ENCODE data around the gene FECH.
"Not testable (repeated sequence)": the region's sequence is repeated elsewhere in the genome, so short reads cannot be mapped to it uniquely, and the experiment has no call there.

Gene FECH

DNA sequence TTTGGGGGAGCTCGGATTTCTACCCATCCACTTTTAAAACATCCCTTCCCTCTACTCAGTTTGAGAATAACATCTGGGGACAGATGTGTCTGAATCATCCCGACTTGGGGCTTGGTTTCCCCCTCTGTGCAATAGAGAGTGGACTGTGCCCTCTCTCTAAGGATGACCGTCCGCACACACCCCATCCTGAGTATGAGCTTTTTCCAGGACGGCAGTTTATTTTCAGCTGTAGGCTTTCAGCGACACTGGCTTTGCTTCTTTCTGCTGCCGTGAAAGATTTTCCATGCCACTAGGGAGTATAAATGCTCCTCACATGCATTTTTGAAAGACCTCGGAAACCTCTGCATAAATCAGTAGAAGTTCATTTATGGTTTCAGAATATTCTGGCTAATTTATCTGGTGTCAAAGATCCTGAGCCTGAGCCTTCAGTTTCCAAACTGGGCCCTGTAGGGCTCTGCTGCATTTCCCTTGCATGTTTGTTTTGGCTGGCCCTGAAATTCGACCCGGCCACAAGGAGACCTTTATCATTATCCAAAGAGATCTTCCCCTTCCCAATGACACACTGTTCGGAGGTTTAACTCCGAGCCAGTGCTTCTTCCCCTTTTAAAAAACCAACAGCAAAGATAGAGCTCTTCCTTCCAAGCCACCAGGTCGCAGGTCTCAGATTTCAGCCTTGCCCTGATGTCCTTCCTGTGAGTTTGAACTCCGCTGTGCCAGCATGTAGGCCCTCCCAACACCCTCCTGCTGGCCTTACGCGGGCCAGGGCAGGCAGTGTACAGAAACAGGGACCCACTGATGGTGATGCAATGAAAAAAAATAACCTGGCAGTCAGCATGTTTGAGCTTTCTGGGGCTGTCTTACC is 53.3 kb downstream of the FECH start:
- no peak for DNase-seq
- no peak for ATAC-seq

DNA sequence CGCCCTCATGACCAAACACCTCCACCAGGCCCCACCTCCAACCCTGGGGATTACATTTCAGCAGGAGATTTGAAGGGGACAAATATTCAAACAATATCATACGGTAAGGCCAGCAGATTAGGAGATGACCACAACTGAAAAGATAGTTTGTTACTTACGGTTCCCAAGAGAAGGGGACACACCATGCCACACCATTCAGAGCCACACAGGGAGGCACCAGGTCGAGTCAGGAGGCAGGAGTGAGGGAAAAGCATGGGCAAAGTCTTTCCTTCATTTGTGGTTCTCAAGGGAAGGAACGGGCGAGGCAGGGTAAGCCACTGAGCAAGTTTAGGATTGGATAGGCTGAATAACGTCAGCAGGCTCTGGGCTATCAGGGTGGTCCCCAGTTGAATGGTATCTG is 57.4 kb downstream of the FECH start:
- no peak for ATAC-seq
- no peak for DNase-seq

DNA sequence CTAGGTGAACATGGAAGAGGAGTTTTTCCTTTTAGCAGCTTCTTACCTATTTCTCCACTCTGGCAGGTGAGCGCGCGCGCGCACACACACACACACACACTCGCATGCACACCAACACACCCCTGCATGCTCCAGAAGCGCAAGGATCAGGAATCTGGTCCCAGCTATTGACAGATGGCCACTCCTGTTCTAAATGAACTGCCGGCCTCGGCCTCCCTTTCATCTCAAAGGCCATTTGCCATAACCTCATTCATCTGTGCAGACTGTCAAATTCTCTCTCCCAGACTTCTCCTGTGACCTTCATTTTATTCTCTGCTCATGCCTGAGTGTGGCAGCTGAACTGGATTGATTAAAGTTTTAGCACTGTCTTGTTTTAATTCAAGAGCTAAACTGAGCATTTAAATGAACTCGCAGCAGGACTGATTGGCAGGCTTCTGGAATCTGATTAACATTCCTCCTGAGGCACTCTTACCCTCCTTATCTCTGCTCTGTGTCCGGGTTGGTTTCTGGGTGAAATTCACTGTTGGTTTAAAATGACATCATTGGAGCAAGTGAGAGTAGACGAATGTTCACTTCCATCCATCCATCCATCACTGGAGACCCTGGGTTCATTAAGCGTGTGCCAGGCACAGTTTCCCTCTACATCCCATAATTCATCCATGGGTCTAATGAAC is 58.8 kb downstream of the FECH start:
- ATAC-seq (no peak), DNase-seq (no peak)

DNA sequence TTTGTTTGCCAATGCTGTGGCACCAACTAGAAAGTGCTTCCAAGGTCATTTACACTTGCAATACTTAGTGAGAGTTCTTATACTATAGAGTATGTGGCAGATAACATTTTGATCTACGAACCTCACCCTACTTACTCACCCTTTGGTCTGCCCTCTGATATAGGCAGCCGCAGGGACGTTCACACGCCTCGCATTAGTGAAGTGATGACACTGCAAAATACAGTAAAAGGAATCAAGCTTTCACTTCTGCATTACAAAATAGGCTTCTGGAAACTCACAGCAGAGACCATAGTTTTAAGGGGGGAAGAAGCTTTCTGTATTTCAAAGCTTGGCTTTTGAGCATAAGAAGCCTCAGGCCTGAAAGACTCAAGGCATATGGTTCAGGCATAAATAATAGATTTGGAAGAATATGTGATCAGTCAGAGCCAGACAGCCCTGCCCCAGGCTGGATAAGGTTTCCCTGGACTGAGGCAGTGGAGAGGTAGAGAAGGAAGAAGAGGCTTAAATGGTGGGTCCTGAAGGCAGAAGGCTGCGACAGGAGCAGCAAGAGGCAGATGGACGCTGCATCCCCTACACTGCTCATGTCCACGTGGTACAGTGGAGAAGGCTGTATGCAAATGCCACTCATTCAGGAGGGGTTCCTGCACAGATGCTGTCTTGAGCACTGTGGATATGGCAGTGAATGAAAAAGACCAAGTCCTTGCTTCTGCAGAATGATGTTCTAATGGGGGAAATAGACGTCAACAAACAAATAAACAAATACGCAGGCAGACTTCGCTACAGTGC is 63.1 kb downstream of the FECH start:
- ATAC-seq = no peak
- no peak for DNase-seq

DNA sequence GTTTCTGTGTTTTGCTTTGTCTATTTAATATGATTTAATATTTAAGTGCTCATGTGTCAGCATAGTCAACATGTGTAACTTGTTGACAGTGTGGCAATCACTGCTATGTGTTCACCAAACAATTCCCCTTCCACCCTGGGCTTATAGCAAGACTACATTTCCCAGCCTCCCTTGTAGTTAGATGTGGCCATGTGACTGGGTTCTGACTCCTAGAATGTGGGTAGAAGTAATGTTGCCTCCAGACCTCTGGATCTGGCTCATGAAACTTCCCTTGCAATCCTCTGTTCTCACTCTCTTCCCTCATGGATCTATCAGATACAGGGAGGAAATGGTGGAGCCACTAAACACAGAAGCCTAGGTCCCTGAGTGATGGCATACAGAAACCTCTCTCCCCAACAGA is 64.2 kb downstream of the FECH start:
- not testable (repeated sequence) for DNase-seq, ATAC-seq

DNA sequence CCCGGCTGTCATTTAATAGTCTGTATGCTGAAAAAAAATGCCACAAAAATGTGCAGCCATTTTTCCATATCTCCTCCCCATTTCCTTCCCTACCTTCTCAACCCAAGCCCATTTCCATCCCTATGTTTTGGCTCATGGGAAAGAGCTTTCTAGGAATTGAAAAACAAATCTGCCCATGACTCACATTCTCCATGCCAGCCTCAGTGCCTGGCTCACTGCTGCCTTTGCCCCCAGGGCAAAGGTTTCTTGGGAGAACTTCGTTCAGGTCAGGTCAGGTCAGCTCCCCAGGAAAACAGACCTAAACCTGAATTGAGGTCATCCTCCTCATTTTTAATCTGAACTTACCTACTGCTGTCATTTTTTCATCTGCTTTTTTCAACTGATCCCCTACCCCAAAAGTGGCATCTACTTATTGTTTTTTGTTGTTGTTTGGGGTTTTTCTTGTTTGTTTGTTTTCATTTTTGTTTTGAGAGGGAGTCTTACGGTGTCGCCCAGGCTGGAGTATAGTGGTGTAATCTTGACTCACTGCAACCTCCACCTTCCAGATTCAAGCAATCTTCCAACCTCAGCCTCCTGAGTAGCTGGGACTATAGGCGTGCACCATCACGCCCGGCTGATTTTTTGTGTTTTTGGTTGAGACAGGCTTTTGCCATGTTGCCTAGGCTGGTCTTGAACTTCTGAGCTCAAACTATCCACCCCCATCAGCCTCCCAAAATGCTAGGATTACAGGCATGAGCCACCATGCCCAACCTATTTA is 66.7 kb downstream of the FECH start:
- DNase-seq (no peak), ATAC-seq (no peak)

DNA sequence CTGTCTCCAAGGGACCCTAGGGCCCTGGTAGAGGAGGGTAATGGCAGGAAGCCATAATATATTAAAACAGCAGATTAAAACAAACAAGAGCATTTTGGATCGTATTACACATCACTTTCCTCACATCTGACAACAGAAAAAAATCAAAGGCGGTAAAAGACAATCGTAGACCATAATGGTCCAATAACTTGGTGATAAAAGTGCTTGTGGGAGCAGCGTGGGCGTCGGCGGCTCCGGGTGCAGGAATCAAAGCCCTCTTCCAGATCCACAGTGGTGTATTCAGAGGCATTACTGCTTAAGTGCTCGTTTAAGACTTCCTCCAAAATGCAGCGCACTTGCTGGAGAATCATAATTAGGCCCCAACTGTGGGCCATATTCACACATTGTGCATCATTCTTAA is 68.0 kb downstream of the FECH start:
- no peak for ATAC-seq
- DNase-seq = no peak

DNA sequence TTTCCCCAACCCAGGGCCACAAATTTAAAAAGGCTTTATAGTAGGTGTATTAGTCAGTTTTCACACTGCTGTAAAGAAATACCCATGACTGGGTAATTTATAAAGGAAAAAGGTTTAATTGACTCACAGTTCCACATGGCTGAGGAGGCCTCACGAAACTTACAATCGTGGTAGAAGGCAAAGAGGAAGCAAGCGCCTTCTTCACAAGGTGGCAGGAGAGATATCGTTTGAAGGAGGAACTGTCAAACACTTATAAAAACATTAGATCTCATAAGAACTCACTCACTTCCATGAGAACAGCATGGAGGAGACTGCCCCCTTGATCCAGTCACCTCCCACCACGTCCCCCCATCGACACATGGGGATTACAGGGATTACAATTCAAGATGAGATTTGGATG is 70.4 kb downstream of the FECH start:
- DNase-seq (no peak), ATAC-seq (no peak)

DNA sequence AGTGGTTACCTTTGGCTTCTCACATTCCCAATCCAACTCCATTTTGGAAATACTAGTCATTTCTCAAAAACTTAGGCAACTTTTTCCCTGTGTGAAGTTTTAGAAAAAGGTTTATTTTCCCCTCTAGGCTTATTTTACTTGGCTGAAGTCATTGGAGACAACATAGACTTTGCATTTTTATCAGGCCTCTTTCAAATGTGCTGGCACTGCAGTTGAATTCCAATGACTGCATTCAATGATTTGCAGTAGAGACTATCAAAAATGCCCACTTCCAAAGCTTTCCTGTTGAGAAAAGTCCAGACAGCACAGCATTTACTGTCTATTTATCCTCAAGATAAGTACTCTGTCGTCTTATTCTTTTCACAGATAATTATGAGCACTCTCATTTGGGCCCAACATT is 81.3 kb downstream of the FECH start:
- no peak for ATAC-seq
- DNase-seq = no peak

DNA sequence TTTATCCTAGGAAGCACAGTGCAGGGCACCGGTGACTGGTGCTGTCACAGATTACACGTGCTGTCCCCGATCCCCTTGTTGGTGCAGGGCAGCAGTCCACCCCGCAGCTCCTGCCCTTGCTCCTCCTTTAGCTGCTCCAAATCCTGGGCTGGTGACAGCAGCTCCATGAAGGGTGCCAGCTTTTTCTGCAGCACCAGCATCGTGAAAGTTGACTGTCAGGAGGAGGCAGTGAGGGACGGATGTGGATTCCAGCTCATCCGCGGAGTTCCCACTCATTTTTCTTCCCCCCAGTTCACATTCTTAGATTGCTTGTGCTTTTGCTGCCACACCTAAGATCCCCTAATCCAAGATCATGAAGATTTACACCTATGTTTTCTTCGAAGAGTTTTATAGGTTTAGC is 83.9 kb downstream of the FECH start:
- ATAC-seq (no peak), DNase-seq (no peak)

DNA sequence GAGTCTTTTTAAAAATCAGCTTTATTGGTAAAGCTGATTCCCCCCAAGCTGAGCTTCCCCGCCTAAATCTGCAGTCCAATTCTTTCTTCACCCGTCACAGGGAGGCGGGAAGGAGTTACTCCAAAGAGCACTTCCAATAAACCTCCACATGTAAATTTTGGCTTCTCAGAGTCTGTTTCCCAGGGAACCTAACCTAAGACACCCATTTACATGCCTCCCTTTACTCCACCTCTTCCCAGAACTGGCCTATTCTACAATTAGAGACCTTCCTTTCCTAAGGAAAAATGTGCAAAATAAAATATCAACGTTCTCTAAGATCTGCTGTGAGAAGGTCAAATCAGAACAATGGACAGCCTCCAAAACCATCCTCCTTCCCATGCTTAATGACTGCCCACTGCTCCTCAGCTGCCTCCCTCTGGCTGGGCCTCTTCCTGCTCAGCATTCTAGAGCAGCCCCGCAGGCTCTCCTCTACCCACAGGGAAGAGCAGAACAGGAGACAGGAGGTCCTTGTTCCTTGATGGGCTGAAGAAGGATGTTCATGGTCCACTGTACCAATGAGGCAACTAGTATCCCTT is 87.7 kb downstream of the FECH start:
- ATAC-seq (no peak), DNase-seq (no peak)
